ENCODE results near the gene KRCC1.

Gene KRCC1

GRCh38 chr2:88060907-88061275 is 5.3 kb upstream of the KRCC1 start:
- TF ChIP-seq REST (IDR thresholded peaks at IDR 0.05; ENCODE audit: insufficient read depth in 1 of 2, low read depth in 2 of 2, low read length in 2 of 2) (no peak), FOXP2 (optimal IDR thresholded peaks at IDR 0.05; ENCODE audit: borderline replicate concordance, extremely low read depth, extremely low read length, insufficient read depth) (no peak), POLR2AphosphoS5 (IDR thresholded peaks at IDR 0.05; ENCODE audit: low read depth, low read length) (no peak), TAF1 (IDR thresholded peaks at IDR 0.05; ENCODE audit: borderline replicate concordance, insufficient read depth, low read length) (no peak), SIN3A (IDR thresholded peaks at IDR 0.05; ENCODE audit: borderline replicate concordance, insufficient read depth, low read length) (no peak)

- TF ChIP-seq FOXP2 (optimal IDR thresholded peaks at IDR 0.05; ENCODE audit: borderline replicate concordance, extremely low read depth, extremely low read length, insufficient read depth) (no peak), TAF1 (IDR thresholded peaks at IDR 0.05; ENCODE audit: borderline replicate concordance, insufficient read depth, low read length) (no peak), SIN3A (IDR thresholded peaks at IDR 0.05; ENCODE audit: borderline replicate concordance, insufficient read depth, low read length) (no peak), REST (IDR thresholded peaks at IDR 0.05; ENCODE audit: insufficient read depth in 1 of 2, low read depth in 2 of 2, low read length in 2 of 2) (no peak), POLR2AphosphoS5 (IDR thresholded peaks at IDR 0.05; ENCODE audit: low read depth, low read length) (no peak)
Measured at GRCh38 chr2:88059979-88060906, 4.7 kb upstream of the KRCC1 start.

GRCh38 chr2:88058191-88058590 is 2.6 kb upstream of the KRCC1 start:
- no peak for TF ChIP-seq FOXP2 (optimal IDR thresholded peaks at IDR 0.05; ENCODE audit: borderline replicate concordance, extremely low read depth, extremely low read length, insufficient read depth)
- no peak for TF ChIP-seq POLR2AphosphoS5 (IDR thresholded peaks at IDR 0.05; ENCODE audit: low read depth, low read length)
- TF ChIP-seq TAF1 (IDR thresholded peaks at IDR 0.05; ENCODE audit: borderline replicate concordance, insufficient read depth, low read length): no peak
- no peak for TF ChIP-seq SIN3A (IDR thresholded peaks at IDR 0.05; ENCODE audit: borderline replicate concordance, insufficient read depth, low read length)
- no peak for TF ChIP-seq REST (IDR thresholded peaks at IDR 0.05; ENCODE audit: insufficient read depth in 1 of 2, low read depth in 2 of 2, low read length in 2 of 2)

DNA sequence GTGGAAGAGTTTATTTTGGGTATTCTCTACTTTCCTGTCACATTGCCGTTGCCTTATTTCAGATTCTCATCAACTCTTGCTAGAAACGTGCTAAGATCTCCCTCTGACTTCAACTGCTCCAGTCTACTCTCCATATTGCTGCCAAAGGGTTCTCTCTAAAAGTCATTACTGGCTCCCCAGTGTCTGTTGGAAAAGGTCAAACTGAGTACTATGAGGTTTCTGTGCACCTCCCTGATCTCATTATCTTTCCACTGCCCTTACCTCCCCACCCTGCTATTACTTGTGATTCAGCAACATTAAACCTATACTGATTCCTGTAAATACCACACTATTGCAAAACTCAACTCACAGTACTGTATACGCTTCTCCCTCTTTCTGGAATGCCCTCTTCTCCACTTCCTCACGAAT is 1.9 kb upstream of the KRCC1 start:
- TF ChIP-seq TAF1 (IDR thresholded peaks at IDR 0.05; ENCODE audit: borderline replicate concordance, insufficient read depth, low read length): no peak
- TF ChIP-seq FOXP2 (optimal IDR thresholded peaks at IDR 0.05; ENCODE audit: borderline replicate concordance, extremely low read depth, extremely low read length, insufficient read depth): no peak
- no peak for TF ChIP-seq REST (IDR thresholded peaks at IDR 0.05; ENCODE audit: insufficient read depth in 1 of 2, low read depth in 2 of 2, low read length in 2 of 2)
- TF ChIP-seq POLR2AphosphoS5 (IDR thresholded peaks at IDR 0.05; ENCODE audit: low read depth, low read length): no peak
